Thymus (tissue), 11 donors: Measurements from ENCODE around the gene LRSAM1. TPM values are rescaled to one million over a fixed set of nuclear protein-coding genes. Genes with fewer than 3 reads are reported as not detected.

ENCODE experiments used
- DNase-seq, 9 donors: peaks; one replicate each; pipeline ENCODE4 v3.0.0-alpha.2; 2013; ENCODE audit warnings: low spot score in 9 of 9, low read depth in 6 of 9, missing footprints in 1 of 9
- H3K27ac ChIP-seq, 2 donors: one replicate each; pipeline ENCODE4 v1.5.1; 2013; ENCODE audit warnings: control low read depth in 1 of 2, low read depth in 1 of 2, low read length in 1 of 2, mild to moderate bottlenecking in 1 of 2, moderate library complexity in 1 of 2
- H3K27me3 ChIP-seq, 2 donors: one replicate each; pipeline ENCODE4 v1.5.1; 2013; ENCODE audit warnings: low read length in 1 of 2; ENCODE audit not compliant: control insufficient read depth in 2 of 2, insufficient read depth in 1 of 2
- H3K36me3 ChIP-seq, 2 donors: one replicate each; pipeline ENCODE4 v1.5.1; 2013; ENCODE audit warnings: low read length in 1 of 2, mild to moderate bottlenecking in 1 of 2, moderate library complexity in 1 of 2; ENCODE audit not compliant: control insufficient read depth in 2 of 2, insufficient read depth in 2 of 2
- H3K4me1 ChIP-seq, 2 donors: one replicate each; pipeline ENCODE4 v1.5.1; 2013; ENCODE audit warnings: low read length in 2 of 2; ENCODE audit not compliant: control insufficient read depth in 2 of 2, insufficient read depth in 2 of 2
- H3K4me3 ChIP-seq, 2 donors: one replicate each; pipeline ENCODE4 v1.5.1; 2013; ENCODE audit warnings: low read length in 2 of 2, control low read depth in 1 of 2, mild to moderate bottlenecking in 1 of 2
- H3K9me3 ChIP-seq, 2 donors: one replicate each; pipeline ENCODE4 v1.5.1; 2013; ENCODE audit warnings: low read length in 1 of 2, mild to moderate bottlenecking in 1 of 2; ENCODE audit not compliant: control insufficient read depth in 2 of 2, insufficient read depth in 1 of 2
- WGBS: extraction: QIAGEN DNeasy Blood & Tissue Kit; methylation state at CpG from one replicate; pipeline ENCODE4 v1.1.7; 2013; 5-methylcytosine and 5-hydroxymethylcytosine counted together
- polyA plus RNA-seq: library from polyadenylated mRNA; stranded (reverse); fragments of 200-250 nt; gene quantifications from one replicate; pipeline ENCODE4 v1.2.3, GENCODE V29; 2013
- total RNA-seq: library from RNA; stranded (reverse); fragments of 120-200 nt; gene quantifications from one replicate; pipeline ENCODE4 v1.2.4, GENCODE V29; 2013
- donor health status: healthy.

LRSAM1 gene
- total and polyA plus RNA-seq, 2 donors = 4.1 to 24.1 TPM

- Histone ChIP-seq H3K9me3 (no peaks in the 10 kb centered on the region), H3K27ac (peak overlapping the region; percentile 80 to 82), H3K4me1 (peaks cover 5 to 26% of the 10 kb centered on the region in 2 donors), H3K4me3 (peak overlapping the region; percentile 63 to 96), H3K27me3 (no peaks in the 10 kb centered on the region), H3K36me3 (peaks cover 1 to 5% of the 10 kb centered on the region in 2 donors)
- DNase-seq = peak in 1 of 9 donors; percentile 4
- WGBS = 4% methylated on average over 9 of the region's 9 CpGs
These were observed 27.8 kb upstream of the LRSAM1 start for GRCh38 chr9:127423476-127423933.

- Histone ChIP-seq H3K4me3 (peak within 1 kb of the TSS; percentile 63 to 96), H3K36me3 (peaks cover 7 to 8% of the 10 kb centered on the region in 2 donors), H3K4me1 (peaks cover 5 to 26% of the 10 kb centered on the region in 2 donors), H3K9me3 (no peaks in the 10 kb centered on the region), H3K27me3 (no peaks in the 10 kb centered on the region), H3K27ac (peak within 1 kb of the TSS; percentile 80 to 82)
- under 1% methylated on average over 54 of the region's 54 CpGs for WGBS
- peak; percentile 82 to 96 (median 89) for DNase-seq
These were observed 27.2 kb upstream of the LRSAM1 start, which contains the start of gene ZNF79 for GRCh38 chr9:127423934-127424675. TSS of gene ZNF79 (plus strand) at chr9:127424382. CDS start at chr9:127424788, 406 bp downstream.

GRCh38 chr9:127424676-127424999, 26.7 kb upstream of the LRSAM1 start:
- DNase-seq = no peak
- peaks cover 5 to 26% of the 10 kb centered on the region in 2 donors for H3K4me1 ChIP-seq
- under 1% methylated on average over 13 of the region's 13 CpGs for WGBS

GRCh38 chr9:127426756-127427155, 24.6 kb upstream of the LRSAM1 start:
- WGBS = 94% methylated on average over 2 of the region's 2 CpGs
- Histone ChIP-seq H3K27me3 (no peaks in the 10 kb centered on the region), H3K27ac (no peak overlapping the region), H3K4me1 (peaks cover 5 to 26% of the 10 kb centered on the region in 2 donors), H3K9me3 (no peaks in the 10 kb centered on the region), H3K36me3 (peaks cover 15 to 16% of the 10 kb centered on the region in 2 donors), H3K4me3 (no peak overlapping the region)
- DNase-seq = no peak

More at GRCh38 chr9:127424676-127424999, 26.7 kb upstream of the LRSAM1 start:
- Histone ChIP-seq H3K9me3 (no peaks in the 10 kb centered on the region), H3K4me3 (peak overlapping the region; percentile 63 to 96), H3K27ac (peak overlapping the region; percentile 64 to 82), H3K27me3 (no peaks in the 10 kb centered on the region), H3K36me3 (peaks cover 9 to 10% of the 10 kb centered on the region in 2 donors)

- no peak for DNase-seq
- 96% methylated on average over 3 of the region's 3 CpGs for WGBS
- Histone ChIP-seq H3K36me3 (peaks cover 20 to 22% of the 10 kb centered on the region in 2 donors), H3K27ac (no peak overlapping the region), H3K27me3 (no peaks in the 10 kb centered on the region), H3K4me3 (no peak overlapping the region), H3K4me1 (peaks cover 5 to 12% of the 10 kb centered on the region in 2 donors), H3K9me3 (no peaks in the 10 kb centered on the region)
These were observed 23.0 kb upstream of the LRSAM1 start for GRCh38 chr9:127428348-127428747.

GRCh38 chr9:127430415-127430814, 20.9 kb upstream of the LRSAM1 start:
- 97% methylated on average over 8 of the region's 8 CpGs for WGBS
- DNase-seq = no peak
- peaks cover 0 to 4% of the 10 kb centered on the region in 2 donors for H3K4me1 ChIP-seq
- peaks cover 37 to 40% of the 10 kb centered on the region in 2 donors for H3K36me3 ChIP-seq
- H3K9me3 ChIP-seq = no peaks in the 10 kb centered on the region
- H3K27ac ChIP-seq = no peak overlapping the region
- H3K27me3 ChIP-seq = no peaks in the 10 kb centered on the region
- no peak overlapping the region for H3K4me3 ChIP-seq

GRCh38 chr9:127437497-127438264, 13.6 kb upstream of the LRSAM1 start:
- H3K36me3 ChIP-seq = peaks cover 76 to 84% of the 10 kb centered on the region in 2 donors
- H3K27ac ChIP-seq = no peak overlapping the region
- 86% methylated on average over 12 of the region's 12 CpGs for WGBS
- DNase-seq = peak in 1 of 9 donors; percentile 19
- H3K4me1 ChIP-seq = no peaks in the 10 kb centered on the region
- H3K4me3 ChIP-seq = no peak overlapping the region
- no peaks in the 10 kb centered on the region for H3K27me3 ChIP-seq
- no peaks in the 10 kb centered on the region for H3K9me3 ChIP-seq

- 98% methylated on average over 9 of the region's 9 CpGs for WGBS
- DNase-seq = no peak
- H3K27ac ChIP-seq = no peak overlapping the region
- H3K4me1 ChIP-seq = no peaks in the 10 kb centered on the region
- H3K27me3 ChIP-seq = no peaks in the 10 kb centered on the region
- H3K4me3 ChIP-seq = no peak overlapping the region
- H3K36me3 ChIP-seq = peaks cover 74 to 83% of the 10 kb centered on the region in 2 donors
- no peaks in the 10 kb centered on the region for H3K9me3 ChIP-seq
These were observed 12.9 kb upstream of the LRSAM1 start for GRCh38 chr9:127438394-127438793.
